HG03066 (cell line): ENCODE results near the gene SV2B.

Experiments
- ATAC-seq: cut with Tn5 transposase; IDR thresholded peaks from one replicate; pipeline ENCODE4 v1.9.1; 2021; ENCODE audit warnings: low read depth; ENCODE audit not compliant: unreplicated experiment

SV2B gene

DNA sequence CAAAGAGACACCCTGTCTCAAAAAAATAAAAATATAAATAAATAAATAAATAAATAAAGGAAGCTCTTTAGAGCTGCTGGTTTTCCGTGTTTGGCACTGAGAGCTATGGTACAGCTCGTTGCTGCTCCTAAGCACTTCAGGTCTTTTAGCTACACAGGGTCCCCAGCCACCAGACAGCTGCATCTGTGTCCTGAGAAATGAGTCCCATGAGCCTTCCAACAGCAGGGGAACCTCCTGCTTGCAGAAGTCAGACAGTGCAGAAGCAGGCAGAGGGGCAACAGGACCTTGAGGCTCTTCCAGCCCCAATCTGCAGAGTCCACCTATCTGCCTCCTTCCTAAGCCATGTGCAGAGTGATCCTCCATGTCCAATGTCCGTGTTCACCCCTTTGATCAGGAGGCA, 159.0 kb downstream of the SV2B start:
- no peak for ATAC-seq

DNA sequence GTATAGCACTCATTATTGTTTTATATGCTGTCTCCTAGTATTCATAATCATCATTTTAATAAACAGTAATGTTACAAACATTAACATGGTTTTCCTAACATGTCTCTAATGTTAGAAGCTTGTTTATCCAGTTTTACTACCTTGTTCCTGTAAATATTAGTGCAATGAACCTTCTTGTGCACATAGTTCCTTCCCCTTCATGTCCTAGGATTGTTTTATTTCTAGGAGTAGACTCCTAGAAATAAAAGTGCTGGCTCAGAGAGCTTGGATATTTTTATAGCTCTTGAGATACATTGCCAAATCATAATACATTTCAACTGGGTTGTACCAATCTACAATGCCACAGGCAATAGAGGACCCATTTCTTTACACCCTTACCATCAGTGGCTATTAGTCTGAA, 161.3 kb downstream of the SV2B start:
- no peak for ATAC-seq

DNA sequence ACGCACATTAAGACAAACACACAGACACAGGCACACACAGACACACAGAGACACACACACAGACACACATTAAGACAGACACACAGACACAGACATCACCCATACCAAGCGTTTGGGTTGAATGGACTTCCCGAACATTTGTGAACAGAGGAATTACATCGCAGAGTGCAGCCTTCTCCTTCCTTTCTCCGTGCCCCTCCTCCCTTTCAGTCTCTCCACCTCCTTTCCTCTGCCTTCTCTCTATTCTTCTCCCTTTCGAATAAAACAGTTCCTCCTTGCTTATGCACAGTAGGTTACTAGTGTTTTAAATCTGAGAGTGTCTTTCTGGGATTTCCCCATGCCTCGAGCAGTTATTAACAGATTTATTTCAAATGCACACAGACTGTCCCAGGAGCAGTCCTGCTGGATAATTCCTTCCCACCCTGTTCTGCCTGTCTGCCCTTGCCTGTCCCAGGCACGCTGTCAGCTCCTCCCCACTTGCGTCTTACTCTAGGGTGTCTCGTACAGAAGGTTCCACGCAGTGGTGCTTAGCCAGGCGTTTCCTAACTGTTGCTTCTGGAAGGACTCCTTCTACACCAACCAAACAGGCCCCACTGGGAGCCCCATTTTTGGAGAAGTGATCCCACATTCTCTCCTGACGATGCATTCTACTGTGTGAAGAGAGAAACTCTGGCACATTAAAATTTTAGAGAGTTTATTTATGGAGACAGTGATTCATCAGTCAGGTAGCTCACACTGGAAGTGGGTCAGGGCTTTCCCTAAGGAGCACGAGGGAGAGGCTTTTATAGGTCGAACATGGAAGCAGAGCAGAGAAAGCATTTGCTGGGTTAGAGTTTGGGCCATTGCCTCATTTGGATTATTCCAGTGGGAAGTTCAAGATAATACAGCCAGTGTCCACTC, 163.8 kb downstream of the SV2B start:
- no peak for ATAC-seq

DNA sequence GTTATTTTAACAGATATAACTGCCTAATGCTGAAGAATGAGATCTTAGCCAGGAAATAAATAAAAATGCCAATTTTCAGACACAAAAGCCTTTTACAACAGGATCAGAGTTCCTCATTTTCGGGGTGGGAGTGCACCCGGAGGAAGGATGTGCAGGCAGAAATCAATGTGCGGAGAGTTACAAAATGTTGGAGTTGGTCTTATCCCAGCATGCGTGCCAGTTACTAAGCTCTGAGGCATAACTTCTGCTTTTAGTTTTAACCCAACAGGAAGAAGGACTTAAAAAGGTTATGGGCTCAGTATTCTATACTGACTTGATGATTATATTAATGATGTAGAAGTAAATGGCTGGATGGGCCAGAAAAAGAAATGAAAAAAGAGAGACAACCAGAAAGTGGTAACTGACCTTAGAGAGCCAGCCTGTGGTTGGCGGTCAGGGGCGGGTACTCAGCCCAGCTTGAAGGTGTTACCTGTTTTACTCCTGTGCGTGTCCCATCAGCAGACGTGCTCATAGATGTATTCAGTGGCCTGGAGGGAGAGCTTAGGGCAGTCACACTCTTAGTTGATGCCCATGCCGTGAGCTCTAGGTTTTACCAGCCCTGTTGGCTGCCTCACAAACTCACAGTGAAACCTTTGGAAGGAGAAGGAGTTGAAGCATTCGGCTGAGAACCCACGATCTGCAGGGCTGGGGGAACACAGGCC, 164.7 kb downstream of the SV2B start:
- no peak for ATAC-seq

DNA sequence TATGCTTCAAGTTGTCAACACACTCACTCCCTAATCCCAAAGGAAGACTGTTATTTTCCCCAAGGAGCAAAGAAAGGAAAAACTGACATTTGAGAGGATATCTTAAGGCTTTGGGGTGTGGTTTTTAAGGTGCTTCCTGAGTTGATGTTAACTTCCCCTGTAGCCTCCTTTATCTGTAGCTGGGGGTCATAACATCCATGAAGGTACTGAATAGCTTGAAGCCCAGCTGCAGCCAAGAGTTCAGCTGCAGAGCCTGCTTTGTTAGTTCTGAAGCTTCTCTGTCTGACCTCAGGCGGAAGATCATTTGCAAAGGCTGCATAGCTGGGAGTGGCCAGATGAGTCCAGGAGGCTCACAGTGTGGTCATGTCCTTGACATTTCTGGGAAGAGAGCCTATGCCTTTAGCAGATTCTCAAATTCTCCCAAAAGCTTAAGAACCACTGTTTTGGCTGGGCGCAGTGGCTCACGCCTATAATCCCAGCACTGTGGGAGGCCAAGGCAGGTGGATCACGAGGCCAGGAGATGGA, 165.4 kb downstream of the SV2B start:
- ATAC-seq = no peak

DNA sequence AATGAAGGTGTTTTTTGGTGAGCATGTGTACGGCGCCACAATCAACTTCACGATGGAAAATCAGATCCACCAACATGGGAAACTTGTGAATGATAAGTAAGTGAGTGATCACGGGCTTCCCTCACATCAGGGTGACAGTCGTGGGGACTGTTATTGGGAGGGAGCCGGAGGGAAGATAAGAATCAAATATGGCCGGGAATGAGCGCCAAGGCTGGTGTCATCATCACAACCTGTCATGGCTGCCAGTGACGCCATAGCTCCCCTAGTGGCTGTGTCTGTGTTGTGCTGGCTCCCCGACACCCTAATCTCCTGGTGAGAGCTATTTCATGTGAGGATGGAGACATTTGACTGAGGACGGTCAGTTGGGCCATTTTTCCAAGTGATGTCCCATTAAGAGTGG, 168.5 kb downstream of the SV2B start:
- no peak for ATAC-seq

DNA sequence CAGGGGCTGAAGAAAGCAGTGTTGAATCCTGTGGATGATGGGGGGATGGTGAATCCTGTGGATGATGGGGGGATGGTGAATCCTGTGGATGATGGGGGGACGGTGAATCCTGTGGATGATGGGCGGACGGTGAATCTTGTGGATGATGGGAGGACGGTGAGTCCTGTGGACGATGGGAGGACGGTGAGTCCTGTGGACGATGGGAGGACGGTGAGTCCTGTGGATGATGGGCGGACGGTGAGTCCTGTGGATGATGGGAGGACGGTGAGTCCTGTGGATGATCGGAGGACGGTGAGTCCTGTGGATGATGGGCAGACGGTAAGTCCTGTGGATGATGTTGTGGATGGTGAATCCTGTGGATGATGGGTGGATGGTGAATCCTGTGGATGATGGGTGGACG, 170.7 kb downstream of the SV2B start:
- ATAC-seq = no peak

DNA sequence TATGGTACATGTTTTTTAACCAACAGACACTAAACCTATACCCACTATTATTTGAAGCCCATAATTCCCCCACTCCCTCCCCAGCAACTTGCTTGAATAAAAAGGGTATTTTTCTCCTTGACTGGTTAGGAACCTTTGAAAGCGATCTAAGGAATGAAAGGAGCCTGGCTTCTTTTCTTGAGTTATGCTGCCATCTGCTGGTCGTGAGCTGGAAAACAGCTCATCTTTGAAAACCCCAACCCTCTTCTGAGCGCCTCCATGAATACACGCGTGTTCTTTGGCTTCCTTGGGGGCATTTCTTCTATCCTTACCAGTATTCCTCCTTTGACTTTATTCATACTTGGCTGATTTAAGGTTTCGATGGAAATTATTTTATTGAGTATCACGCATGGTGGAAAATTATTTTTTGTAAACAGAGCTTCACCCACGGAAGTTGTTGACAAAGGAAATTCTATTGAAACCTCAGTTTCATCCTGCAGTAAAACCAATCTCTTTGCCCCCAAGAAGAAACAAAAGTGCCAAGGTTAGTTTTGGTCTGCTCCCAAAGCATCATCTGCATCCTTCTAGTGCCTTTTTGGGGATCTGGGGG, 171.6 kb downstream of the SV2B start:
- ATAC-seq = peak; percentile 60

DNA sequence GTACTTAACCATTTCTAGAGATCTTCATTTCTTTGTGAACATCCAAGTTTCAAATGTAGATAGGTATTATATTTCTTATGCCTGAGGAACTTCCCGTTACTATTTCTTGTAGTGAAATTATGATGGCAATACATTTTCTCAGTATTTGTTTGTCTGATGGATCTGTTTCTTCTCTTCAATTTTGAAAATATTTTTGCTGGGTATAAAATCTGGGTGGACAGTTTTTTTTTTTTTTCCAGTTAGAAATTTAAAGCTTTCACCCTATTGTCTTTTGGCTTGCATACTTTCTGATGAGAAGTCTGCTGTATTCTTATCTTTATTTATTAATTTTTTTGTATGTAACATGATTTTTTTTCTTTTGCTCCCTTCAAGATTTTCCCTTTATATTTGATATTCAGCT, 175.8 kb downstream of the SV2B start:
- ATAC-seq = no peak

DNA sequence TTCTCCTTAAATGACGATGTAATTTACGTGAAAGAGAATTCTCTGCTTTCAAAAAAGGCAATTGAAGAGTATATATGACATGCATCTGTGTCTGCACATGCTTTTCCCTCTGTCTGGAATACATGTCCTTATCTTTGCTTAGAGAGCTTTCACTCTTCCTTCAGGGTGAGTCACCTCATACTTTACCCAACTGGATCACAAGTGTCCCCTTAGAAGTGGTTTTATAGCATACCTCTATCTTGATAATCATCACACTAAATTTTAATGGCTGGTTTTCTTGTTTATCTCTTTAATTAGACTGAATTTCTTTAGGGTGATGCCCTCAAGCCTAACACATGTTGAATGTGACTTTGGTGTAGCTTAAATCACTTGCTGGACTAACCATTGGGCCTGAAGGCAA, 178.9 kb downstream of the SV2B start:
- ATAC-seq = no peak

DNA sequence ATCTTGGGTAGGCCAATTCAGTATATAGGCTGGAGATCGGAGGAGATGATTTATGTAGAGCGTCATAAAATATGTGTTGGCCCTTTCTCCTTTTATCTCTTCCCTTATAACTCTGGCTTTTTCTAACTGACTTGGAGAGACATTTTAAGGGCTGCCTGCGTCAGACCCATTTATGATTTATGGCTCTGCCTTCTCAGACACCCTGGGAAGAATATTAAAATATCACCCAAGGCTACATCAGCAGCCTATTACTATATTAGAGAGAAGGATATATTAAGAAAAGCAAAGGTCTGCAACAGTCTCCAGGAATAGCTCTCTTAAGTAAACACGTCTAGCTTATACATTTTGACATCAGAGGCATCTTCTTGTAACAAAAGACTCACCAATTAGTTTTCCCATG, 179.4 kb downstream of the SV2B start:
- ATAC-seq = no peak

DNA sequence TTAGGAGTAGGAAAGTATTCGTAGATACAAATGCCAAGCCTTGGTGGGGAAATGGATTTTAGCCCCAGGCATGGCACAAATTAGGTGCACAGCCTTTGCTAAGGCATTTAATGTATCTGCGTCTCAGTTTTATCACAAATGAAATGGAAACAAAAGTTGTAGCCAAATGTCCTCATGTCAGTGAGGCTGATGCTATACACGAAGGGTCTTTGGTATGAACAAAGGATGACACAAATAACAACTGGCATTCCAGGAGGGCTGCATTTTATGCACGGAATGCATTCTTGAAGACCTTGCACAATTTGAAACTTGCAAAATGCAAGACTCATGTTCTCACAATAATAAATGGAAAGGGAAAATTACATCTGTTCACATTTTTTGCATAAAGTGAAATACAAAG, 181.9 kb downstream of the SV2B start:
- no peak for ATAC-seq

DNA sequence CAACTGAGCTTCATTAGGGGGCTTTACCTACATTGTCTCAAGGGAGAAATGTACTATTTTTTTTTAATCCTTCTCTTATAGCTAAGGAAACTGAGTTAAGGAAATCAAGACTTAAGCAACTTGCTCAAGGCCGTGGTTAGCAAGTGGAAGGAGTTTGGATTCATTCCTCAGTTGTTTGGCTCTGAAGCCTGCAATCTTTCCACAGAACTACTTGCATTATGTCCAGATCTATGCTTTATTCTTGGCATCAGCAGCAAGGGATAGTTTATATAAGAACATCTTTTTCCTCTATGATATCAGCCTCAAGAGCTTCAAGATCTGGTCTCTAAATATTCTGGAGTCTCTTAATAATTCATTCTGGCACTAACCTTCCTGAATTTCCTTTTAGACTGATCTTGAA, 182.4 kb downstream of the SV2B start:
- ATAC-seq = no peak

DNA sequence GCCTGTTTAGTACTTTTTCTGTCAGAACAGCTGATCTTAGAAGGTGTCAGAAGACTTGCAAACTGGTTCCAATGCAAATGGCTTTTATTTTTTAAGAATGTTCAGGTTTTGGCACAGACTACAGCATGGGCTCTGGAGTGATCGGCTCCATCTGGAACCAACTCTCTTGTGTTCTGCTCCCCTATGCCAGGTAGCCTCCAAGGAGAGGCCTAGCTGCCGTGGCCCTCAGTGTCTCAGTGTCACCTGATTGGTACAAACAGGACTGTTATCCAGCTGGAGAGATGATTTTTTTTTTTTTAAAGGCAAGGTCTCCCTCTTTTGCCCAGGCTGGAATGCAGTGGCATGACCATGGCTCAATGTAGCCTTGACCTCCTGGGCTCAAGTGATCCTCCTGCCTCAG, 183.1 kb downstream of the SV2B start:
- ATAC-seq = no peak

DNA sequence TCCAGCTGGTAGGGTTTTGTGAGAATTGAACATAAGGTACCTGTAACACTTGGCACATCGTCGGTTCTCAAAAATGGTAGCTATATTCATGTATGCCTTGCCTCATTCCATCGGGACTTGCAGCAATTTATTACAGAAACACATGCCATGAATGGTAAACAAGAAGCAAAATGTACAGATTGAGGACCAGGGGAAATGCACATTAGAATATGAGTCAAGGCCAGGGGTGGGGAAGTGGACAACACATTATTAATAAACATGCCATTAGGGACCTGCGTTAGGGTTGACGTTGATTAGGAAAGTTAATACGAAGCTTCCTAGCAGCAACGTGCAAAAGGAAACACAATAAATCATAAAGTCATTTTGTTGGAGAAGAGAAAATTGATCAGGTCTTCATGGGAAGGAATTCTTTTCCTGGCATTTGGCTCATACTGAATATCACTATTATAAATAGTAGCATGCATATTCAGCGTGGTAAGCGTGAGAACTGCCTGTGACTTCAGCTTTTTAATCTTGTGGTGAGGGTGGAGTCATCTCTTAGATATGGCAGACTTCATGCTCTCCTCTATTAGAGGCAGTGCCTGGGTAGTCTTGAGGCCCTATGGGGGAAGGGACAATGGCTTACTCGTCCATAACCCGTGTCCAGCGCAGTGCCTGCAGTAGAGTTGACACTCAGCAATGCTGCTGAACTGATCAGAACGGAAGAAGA, 184.9 kb downstream of the SV2B start:
- no peak for ATAC-seq

DNA sequence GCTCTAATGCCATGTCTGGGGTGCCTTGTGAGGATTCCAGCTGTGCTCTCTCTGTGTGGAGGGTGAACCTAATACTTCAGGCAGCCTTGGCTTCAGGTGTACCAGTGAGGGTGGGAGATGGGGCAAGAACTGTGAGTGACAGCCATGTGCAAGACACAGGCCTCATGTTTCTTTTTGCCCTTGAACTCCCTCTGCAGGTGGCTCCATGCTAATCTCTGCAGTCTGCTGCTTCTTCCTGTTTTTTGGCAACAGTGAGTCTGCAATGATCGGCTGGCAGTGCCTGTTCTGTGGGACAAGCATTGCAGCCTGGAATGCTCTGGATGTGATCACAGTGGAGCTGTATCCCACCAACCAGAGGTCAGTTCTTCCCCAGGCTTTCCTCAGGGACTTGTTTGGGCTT, 189.3 kb downstream of the SV2B start:
- no peak for ATAC-seq

DNA sequence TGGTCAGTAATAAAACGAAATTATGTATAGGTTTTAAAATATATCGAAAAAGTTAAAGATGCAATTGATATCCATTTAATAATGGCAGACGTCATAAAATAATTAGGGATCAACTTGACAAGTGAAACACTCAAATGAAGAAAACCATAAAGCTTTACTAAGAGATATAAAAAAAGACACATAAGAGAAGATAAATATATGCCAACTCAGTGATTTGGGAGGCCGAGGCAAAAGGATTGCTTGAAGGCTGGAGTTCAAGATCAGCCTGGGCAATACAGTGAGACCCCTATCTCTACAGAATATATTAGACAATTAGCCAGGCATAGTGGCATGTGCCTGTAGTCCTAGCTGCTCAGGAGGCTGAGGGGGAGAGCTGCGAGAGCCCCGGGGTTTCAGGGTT, 190.5 kb downstream of the SV2B start:
- ATAC-seq = no peak

DNA sequence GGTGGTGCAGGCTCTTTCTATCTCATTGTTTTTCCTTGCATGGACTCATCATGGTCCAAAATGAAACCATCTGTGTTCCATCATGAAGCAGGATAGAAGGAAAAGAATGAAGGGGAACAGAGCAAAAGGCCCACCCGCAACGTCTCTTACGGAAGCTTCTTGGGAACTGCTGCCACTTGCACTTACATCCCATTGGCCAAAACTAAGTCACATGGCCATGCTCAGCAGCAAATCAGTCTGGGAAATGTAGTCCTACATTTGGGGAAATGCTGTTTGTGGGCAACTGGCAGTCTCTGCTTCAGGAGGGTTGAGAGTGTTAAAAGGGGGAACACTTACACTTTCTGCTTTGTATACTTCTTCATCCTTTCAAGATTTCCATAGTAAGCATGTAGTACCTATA, 191.6 kb downstream of the SV2B start:
- ATAC-seq = no peak

DNA sequence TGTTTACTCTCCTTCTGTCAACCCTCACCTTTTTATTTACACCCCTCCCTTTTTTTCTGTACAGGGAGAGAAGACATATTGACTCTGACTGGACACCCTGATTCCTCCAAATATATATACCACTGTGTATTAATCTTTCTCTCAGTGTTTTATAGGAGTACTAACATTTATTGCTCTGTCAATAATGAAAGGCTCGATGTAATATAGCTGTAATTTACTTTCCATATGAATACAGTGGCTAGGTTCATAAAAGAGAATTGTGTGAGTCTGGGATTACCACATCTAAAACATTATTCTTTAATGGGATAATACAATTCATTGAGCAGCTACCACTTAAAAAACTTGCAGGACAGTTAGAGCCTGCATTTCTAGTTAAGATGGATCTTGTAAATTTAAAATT, 194.3 kb downstream of the SV2B start:
- no peak for ATAC-seq

DNA sequence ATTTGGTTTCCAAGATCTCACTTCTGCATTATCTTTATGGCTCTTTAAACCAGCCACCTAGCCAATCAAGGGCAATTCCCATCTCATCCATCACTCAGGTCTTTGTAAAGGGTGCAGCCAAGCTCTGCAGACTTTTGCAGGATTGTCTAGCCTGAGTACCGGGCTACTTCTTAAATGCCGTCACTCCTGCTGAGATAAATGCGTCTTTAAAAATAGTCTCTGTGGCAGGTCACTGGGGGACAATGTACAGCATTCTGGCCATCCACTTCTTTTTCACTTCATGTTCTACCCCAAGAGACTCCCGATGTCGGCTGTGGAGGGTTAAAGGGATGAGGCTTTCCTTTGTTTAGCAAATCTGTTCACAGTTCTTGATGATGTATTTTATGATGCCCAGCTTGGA, 194.7 kb downstream of the SV2B start:
- no peak for ATAC-seq

DNA sequence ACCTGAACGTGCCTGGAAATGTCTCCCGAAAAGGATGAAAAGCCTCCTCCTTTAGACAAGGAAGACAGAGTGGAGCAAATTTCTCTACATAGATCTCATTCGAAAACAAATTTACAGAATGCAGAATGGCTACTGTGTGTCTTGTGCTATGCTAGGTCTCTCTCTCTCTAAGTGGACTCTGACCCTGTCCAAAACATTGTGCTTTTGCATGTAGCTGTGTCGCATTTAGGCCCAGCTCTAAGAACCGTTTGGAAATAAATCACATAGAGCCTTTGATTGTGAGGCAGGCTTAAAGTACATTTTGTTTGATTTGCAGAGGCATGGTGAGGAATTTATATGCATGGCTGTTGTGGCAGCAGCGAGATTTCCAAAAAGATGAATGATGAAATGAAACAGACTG, 198.0 kb downstream of the SV2B start:
- no peak for ATAC-seq
